Neural crest cell (in vitro differentiated cells): ENCODE measurements around the gene PLA2R1. TPM values are rescaled to one million over a fixed set of nuclear protein-coding genes. Genes with fewer than 3 reads are reported as not detected.

ENCODE experiments used
- DNase-seq: peaks from one replicate; pipeline ENCODE4 v3.0.0; 2021; ENCODE audit warnings: low read depth, mixed read lengths, low spot score
- H3K27ac Mint-ChIP-seq: one replicate; pipeline ENCODE4 v1.8.0; 2021; ENCODE audit warnings: mild to moderate bottlenecking, mixed read lengths; ENCODE audit not compliant: unreplicated experiment
- H3K27me3 Mint-ChIP-seq: 2 replicates; pipeline ENCODE4 v1.8.0; 2021; ENCODE audit warnings: low read depth, mild to moderate bottlenecking, mixed read lengths
- H3K36me3 Mint-ChIP-seq: 2 replicates; pipeline ENCODE4 v1.8.0; 2021; ENCODE audit warnings: low read depth, mild to moderate bottlenecking, mixed read lengths
- H3K4me1 Mint-ChIP-seq: 2 replicates; pipeline ENCODE4 v1.8.0; 2021; ENCODE audit warnings: mixed read lengths
- H3K4me3 Mint-ChIP-seq: one replicate; pipeline ENCODE4 v1.8.0; 2021; ENCODE audit warnings: mild to moderate bottlenecking, mixed read lengths
- H3K9me3 Mint-ChIP-seq: 2 replicates; pipeline ENCODE4 v1.8.0; 2021; ENCODE audit warnings: mixed read lengths
- total RNA-seq: library from RNA; stranded (reverse); gene quantifications from 2 replicates; pipeline ENCODE4 v1.2.1, GENCODE V29; 2021
- TF ChIP-seq, protein P1 (sequence below): fragments of 200-600 bp; sonication (generic); conservative IDR thresholded peaks from 2 replicates; pipeline ENCODE4 v1.5.0; 2021; ENCODE audit warnings: antibody characterized with exemption, mild to moderate bottlenecking

Gene PLA2R1
- total RNA-seq, 1 donor from 2014 or later, result 0.09 TPM

DNA sequence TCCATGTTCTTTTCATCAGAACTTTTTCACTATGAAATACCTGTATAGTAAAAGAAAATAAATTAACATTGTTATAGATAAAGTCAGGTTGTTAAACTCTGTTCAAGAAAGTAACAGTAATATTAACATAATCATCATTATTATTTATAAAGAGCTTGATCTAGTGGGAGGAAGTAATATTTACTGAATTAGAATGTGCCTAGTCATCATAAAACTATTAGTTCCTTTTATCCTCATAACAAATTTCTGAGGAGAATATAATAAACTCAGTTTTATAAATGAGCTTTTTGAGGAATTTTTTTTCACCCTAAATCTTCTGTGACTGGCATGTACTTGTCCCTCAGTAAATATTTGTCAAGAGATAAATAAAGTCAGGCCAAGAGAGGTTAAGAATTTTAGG lies 78.4 kb downstream of the PLA2R1 start:
- no peak overlapping the region for H3K4me3 Mint-ChIP-seq
- no peaks in the 10 kb centered on the region for H3K36me3 Mint-ChIP-seq
- no peaks in the 10 kb centered on the region for H3K9me3 Mint-ChIP-seq
- no peak for DNase-seq
- H3K4me1 Mint-ChIP-seq, result no peaks in the 10 kb centered on the region
- TF ChIP-seq, protein P1, sequence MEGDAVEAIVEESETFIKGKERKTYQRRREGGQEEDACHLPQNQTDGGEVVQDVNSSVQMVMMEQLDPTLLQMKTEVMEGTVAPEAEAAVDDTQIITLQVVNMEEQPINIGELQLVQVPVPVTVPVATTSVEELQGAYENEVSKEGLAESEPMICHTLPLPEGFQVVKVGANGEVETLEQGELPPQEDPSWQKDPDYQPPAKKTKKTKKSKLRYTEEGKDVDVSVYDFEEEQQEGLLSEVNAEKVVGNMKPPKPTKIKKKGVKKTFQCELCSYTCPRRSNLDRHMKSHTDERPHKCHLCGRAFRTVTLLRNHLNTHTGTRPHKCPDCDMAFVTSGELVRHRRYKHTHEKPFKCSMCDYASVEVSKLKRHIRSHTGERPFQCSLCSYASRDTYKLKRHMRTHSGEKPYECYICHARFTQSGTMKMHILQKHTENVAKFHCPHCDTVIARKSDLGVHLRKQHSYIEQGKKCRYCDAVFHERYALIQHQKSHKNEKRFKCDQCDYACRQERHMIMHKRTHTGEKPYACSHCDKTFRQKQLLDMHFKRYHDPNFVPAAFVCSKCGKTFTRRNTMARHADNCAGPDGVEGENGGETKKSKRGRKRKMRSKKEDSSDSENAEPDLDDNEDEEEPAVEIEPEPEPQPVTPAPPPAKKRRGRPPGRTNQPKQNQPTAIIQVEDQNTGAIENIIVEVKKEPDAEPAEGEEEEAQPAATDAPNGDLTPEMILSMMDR, result no peak
- H3K27ac Mint-ChIP-seq, result no peak overlapping the region
- H3K27me3 Mint-ChIP-seq, result peaks cover 2% of the 10 kb centered on the region

DNA sequence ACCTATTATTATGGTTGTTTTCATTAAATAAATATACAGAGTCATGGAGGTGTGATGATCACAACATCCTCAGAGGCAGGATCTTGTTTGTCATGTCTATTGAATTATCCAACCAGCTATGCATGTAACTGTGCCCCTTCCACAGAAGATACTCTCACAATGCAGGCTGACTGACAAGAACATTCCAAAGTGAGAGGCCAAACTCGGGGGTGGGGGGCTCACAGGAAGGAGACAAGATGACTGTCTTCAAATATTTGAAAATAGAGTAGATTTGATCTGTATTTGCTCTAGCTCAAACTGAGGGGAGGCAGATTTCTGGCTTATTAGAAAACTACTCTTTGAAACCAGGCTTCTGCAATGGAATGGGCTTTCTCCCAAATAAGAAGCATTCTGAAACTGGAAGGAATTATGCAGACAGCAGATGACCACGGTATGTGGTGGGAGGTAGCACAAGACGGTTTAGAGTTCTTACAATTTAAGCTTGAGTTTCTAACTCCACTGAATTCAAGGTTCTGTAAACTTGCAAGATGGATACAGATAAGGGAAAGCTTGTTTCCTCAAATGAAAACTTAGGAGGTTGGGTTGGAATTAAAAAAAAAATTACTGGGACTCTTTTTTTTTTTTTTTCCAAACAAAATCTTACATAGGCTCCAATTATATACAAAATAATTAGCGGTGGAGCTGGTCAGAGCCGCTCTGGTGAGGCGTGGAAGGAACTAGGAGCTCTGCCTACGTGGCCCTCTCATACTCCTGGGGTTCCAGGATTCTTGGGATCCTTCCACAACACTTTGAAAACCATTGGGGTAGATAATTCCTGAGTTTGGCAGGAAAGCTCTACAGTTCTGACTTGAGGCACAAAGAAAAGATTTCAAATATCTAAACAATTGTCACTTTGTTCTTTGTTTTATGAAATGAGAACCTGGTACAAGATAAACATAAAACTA lies 79.3 kb downstream of the PLA2R1 start:
- H3K27ac Mint-ChIP-seq, result no peak overlapping the region

DNA sequence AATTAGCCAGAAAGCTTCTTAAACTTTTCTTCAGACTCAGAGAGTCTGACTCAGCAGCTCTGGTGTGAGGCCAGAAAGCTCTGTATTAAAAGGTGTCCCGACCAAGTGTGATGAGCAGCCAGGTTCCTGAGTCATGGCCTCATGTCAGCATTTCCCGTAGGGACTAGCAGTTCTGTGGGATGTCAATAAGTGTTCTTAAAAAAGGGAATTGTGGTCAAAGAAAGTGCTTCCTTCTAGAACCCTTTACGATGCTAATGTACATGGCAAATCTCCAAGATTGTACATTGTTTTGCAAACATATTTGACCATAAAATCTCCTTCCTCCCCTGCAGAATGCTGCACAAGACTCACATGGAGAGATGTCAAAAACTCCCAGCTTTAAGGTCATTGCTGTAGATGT lies 80.1 kb downstream of the PLA2R1 start:
- TF ChIP-seq, protein P1, result no peak
- no peaks in the 10 kb centered on the region for H3K4me1 Mint-ChIP-seq
- no peak overlapping the region for H3K4me3 Mint-ChIP-seq
- no peak for DNase-seq
- no peaks in the 10 kb centered on the region for H3K9me3 Mint-ChIP-seq
- no peaks in the 10 kb centered on the region for H3K36me3 Mint-ChIP-seq
- H3K27ac Mint-ChIP-seq, result no peak overlapping the region
- no peaks in the 10 kb centered on the region for H3K27me3 Mint-ChIP-seq

More for the DNA sequence above, 79.3 kb downstream of the PLA2R1 start:
- Mint-ChIP-seq H3K9me3 (no peaks in the 10 kb centered on the region), H3K27me3 (peaks cover 2% of the 10 kb centered on the region), H3K4me3 (no peak overlapping the region), H3K4me1 (no peaks in the 10 kb centered on the region), H3K36me3 (no peaks in the 10 kb centered on the region)
- no peak for DNase-seq
- TF ChIP-seq, protein P1, result no peak

DNA sequence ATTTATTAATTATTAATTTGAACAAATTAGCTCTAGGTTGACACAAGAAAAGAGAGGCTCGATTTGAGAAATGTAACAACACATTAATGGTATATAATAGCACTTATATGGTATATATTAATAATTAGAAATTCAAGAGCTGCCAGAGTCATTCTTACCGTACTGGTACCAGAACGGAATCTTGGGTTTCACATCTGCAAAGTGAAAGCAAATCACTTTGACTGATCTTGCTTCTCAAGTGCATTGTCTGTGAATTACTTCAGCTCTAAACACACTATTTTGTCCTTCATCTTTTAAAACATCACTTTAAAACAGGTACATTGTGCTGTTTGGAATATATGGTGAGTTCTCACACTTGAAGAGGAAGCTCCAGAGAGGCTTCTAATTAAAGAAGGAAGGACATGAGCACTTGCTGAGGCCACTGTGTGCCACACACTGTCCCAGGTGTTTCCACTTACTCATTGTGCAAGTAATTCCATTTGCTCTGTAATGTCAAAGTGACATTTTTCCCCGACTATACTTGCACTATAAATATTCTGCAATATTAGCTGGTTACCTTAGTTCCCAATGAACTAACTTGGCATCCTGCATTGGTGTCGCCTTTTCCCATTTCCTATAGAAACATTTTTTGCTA lies 85.8 kb downstream of the PLA2R1 start:
- Mint-ChIP-seq H3K36me3 (no peaks in the 10 kb centered on the region), H3K27me3 (no peaks in the 10 kb centered on the region), H3K4me3 (no peak overlapping the region), H3K9me3 (no peaks in the 10 kb centered on the region), H3K4me1 (no peaks in the 10 kb centered on the region), H3K27ac (no peak overlapping the region)
- no peak for DNase-seq
- TF ChIP-seq, protein P1, result no peak

DNA sequence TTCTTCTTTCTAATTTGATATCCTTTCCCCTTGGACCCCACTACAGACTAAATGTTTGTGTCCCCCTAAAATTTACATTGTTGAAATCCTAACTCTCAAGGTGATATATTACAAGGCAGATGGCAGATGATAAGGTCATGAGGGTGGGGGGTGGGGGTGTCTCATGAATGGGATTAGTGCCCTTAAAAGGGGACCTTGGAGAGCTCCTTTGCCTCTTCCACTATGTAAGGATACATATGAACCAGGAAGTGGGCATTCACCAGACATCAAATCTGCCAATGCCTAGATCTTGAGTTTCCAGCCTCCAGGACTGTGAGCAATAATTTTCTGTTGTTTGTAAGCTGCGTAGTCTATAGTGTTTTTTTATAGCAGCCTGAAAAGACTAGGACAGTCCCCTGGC lies 89.1 kb downstream of the PLA2R1 start:
- Mint-ChIP-seq H3K36me3 (no peaks in the 10 kb centered on the region), H3K27me3 (no peaks in the 10 kb centered on the region)
- no peak for DNase-seq

More for the DNA sequence above, 89.1 kb downstream of the PLA2R1 start:
- no peaks in the 10 kb centered on the region for H3K4me1 Mint-ChIP-seq
- TF ChIP-seq, protein P1, result no peak
- no peak overlapping the region for H3K27ac Mint-ChIP-seq
- no peak overlapping the region for H3K4me3 Mint-ChIP-seq
- no peaks in the 10 kb centered on the region for H3K9me3 Mint-ChIP-seq
